Measurements from ENCODE around the gene MITD1.

DNA sequence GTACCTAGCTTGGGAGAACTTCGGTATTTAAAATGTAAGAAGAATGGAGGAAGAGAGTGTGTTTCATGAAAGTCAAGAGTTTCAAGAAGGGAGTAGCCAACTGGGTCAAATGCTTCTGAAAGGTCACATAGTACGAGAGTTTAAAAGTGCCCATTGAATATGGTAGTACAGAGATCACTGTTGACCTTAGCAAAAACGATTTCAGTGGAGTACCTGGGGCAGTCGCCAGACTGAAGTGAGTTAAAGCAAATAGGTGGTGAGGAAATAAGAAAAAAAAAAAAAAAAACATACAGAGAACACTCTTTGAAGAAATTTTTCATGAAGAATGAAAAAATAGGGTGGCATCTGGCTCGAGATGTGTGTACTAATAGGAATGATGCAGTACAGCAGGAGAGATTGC, 14.6 kb downstream of the MITD1 start:
- TF ChIP-seq, protein P1, sequence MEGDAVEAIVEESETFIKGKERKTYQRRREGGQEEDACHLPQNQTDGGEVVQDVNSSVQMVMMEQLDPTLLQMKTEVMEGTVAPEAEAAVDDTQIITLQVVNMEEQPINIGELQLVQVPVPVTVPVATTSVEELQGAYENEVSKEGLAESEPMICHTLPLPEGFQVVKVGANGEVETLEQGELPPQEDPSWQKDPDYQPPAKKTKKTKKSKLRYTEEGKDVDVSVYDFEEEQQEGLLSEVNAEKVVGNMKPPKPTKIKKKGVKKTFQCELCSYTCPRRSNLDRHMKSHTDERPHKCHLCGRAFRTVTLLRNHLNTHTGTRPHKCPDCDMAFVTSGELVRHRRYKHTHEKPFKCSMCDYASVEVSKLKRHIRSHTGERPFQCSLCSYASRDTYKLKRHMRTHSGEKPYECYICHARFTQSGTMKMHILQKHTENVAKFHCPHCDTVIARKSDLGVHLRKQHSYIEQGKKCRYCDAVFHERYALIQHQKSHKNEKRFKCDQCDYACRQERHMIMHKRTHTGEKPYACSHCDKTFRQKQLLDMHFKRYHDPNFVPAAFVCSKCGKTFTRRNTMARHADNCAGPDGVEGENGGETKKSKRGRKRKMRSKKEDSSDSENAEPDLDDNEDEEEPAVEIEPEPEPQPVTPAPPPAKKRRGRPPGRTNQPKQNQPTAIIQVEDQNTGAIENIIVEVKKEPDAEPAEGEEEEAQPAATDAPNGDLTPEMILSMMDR (IDR thresholded peaks at IDR 0.05), result no peak
- TF ChIP-seq POLR2A (IDR thresholded peaks at IDR 0.05), result no peak

All from thyroid gland (tissue), 4 donors.